Activated T-cell treated with anti-CD3 and anti-CD28 coated beads for 48 hours (primary cell): ENCODE results near the gene KRT17.
"Not testable (repeated sequence)": the region's sequence is repeated elsewhere in the genome, so short reads cannot be mapped to it uniquely, and the experiment has no call there.

Experiments
- DNase-seq: peaks from one replicate; pipeline ENCODE4 v3.0.0-alpha.2; 2020; ENCODE audit warnings: low read depth

Gene KRT17

GRCh38 chr17:41620583-41621434 is 3.6 kb downstream of the KRT17 start:
- DNase-seq = no peak

- not testable (repeated sequence) for DNase-seq
Observed at GRCh38 chr17:41619927-41620582, 4.3 kb downstream of the KRT17 start.

- no peak for DNase-seq
Observed at GRCh38 chr17:41619036-41619926, 5.1 kb downstream of the KRT17 start.

DNA sequence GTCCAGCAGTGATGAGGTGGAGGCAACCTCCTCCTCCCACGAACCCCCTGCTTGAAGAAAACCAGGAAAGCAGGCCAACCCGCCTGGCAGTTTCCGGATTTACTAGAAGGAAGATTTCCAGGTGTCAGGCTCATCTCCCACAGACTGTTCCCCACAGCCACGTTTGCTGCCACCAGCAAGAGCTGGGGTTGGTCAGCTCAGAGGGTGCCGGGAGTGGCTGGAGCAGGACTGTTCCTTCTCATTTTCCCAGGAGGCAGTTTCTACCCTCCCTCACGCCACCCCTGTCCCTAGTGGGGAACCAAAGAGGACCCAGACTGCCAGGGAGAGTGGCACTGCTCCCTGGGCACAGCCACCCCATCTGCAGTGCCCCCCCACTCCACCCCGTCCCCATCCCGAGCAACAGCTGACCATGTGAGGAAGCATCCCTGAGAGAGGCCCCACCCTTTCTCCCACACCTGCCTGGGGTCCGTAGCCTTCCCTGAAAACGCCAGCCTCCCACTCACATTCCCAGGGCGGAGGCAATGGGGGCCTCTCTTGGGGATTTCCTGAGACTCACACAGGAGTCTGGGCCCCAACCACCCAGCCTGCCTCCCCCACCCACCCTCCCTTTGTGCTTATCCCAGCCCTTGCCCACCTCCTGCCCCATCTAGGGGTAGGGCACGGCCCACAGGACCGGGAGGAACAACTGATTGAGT is 5.9 kb downstream of the KRT17 start:
- DNase-seq = no peak

GRCh38 chr17:41617698-41618097 is 6.7 kb downstream of the KRT17 start:
- no peak for DNase-seq

- no peak for DNase-seq
Observed at GRCh38 chr17:41617136-41617535, 7.2 kb downstream of the KRT17 start.

DNA sequence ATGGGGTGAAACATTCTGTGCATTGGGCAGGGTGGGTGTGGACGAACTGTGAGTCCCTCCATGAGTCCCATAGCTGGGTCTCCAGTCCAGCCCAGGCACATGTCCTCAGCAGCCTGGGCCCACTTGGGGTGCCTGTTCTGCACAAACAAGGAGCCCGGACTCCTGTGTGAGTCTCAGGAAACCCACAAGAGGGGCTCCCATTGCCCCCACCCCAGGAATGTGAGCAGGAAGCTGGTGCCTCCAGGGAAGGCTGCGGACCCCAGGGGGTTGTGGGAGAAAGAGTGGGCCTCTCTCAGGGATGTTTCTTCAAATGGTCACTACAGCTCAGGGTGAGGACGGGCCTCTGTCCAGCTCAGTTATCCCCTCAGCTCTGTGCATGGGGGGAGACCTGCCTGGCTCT is 7.9 kb downstream of the KRT17 start:
- DNase-seq = not testable (repeated sequence)

DNA sequence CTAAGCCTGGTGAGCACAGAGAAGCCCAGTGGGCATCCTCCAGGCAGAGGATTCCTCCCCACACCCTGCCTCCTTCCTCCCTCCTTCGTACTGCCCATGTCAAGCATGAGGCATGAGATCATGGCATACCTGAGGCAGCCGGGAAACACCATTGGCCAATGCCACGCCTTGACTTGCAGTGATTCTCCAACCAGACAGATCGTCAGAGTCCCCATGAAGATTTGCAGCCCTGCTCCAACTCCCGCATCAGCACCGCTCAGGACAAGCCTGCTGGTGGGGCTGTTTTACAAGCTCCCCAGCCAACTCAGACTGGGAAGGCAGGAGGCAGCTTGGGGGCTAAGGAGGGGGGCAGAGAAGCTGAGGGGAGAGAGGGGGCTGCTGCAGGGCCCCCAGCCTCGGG is 8.9 kb downstream of the KRT17 start:
- DNase-seq = no peak

- not testable (repeated sequence) for DNase-seq
Observed at GRCh38 chr17:41614767-41615166, 9.6 kb downstream of the KRT17 start.

DNA sequence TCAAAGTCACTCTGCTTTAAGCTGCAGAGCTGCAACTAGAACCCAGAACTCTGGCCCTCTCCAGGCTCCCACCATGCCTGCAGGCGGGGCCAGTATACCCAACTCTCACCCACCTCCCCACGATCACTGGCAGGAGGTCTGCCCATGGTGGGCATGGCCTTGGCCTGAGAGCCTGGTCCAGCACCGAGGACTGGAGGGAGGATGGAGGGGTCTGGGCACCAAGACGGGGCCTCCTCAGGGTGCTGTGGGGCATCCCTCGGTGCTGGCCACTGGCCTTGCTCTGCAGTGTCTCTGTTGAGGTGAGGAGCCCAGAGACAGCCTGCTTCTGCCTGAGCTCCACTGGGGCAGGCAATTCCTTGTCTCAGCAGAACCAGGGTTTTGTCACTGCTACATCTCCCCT is 10.3 kb downstream of the KRT17 start:
- DNase-seq = no peak

- DNase-seq = no peak
Observed at GRCh38 chr17:41613277-41614082, 10.9 kb downstream of the KRT17 start.

DNA sequence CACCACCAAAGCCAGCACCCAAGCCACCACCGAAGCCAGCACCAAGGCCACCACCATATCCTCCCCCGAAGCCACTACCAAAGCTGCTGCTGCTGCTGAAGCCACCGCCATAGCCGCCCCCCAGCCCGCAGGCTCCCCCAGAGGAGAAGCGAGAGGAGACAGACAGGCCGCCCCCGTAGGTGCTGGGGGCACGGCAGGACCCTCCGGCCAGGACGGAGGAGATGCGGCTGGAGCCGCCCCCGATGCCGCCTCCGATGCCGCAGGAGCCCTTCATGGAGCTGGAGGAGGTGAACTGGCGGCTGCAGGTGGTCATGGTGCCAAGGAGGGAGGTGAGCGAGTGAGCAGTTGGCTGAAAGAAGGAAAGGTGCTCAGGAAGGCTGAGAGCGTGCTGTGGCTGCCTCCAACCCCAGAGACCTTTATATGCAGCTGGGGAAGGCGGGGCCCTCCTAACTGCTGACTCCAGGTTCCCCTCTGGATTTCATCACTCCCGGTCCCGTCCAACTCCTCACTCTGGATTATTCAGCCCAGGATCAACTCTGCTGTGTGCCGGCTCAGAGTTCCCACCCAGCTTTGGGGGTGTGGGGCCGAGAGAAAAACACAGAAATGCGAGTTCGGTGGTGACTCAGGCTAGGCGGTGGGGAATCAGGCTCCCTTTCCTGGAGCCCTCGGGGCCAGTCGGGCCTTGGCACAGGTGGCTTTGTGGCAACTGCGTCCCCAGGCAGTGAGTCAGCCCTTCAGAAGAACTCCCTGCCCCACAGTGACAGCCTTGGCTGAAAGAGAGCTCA is 11.8 kb downstream of the KRT17 start, which contains the start of gene KRT16:
KRT16 (minus strand) TSS at position 392 of the 785 bp plus-strand sequence; CDS start at position 313, 79 bp downstream.
- DNase-seq = not testable (repeated sequence)

- DNase-seq = no peak
Observed at GRCh38 chr17:41610965-41611640, 13.3 kb downstream of the KRT17 start.

- DNase-seq = not testable (repeated sequence)
Observed at GRCh38 chr17:41610061-41610517, 14.3 kb downstream of the KRT17 start.

DNA sequence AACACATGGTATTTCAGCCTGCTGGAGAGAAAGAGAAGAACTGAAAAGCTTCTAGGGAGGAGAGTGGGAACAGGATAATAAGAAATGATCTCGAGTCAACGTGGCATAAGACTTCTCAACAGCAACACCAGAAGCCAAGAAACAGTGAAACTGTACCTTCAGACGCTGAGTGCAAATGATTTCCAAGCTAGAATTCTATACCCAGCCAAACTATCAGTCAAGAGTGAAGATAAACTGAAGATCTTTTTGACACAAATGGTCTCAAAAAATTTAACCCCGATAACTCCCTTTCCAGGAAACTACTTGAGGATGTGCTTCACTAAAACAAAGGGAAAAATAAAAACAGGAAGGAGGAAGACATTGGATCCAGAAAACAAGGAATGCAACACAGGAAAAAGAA is 17.4 kb downstream of the KRT17 start:
- not testable (repeated sequence) for DNase-seq

GRCh38 chr17:41602524-41602923 is 21.9 kb downstream of the KRT17 start:
- no peak for DNase-seq

- no peak for DNase-seq
Observed at GRCh38 chr17:41600318-41600717, 24.1 kb downstream of the KRT17 start.

DNA sequence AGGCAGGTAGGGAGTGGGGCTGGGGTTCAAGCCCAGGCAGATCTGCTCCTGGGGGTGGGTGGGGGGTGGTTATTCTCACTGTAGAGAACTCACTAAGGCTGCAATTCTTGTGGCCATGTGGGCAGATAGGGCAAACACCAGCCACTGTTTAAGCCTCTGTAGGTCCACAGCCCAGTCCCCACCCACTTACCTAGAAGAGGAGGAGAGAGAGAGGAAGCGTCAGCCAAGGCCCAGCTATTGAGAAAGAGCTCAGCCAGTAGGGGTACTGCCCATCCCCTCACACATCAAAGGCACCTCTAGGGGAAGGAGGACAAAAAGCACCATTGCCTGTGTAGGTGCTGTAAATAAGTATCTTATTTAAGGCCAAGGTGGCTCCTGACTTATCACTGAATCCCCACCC is 24.7 kb downstream of the KRT17 start:
- DNase-seq = no peak

- no peak for DNase-seq
Observed at GRCh38 chr17:41595585-41595984, 28.8 kb downstream of the KRT17 start.
